HPDE6-E6E7 (cell line): ENCODE results near the gene TLX2.
"Not testable (repeated sequence)": the region's sequence is repeated elsewhere in the genome, so short reads cannot be mapped to it uniquely, and the experiment has no call there.

Source experiments
- DNase-seq: peaks from one replicate; pipeline ENCODE4 v3.0.0; 2011; ENCODE audit warnings: missing footprints; ENCODE audit errors: extremely low spot score

The TLX2 gene

DNA sequence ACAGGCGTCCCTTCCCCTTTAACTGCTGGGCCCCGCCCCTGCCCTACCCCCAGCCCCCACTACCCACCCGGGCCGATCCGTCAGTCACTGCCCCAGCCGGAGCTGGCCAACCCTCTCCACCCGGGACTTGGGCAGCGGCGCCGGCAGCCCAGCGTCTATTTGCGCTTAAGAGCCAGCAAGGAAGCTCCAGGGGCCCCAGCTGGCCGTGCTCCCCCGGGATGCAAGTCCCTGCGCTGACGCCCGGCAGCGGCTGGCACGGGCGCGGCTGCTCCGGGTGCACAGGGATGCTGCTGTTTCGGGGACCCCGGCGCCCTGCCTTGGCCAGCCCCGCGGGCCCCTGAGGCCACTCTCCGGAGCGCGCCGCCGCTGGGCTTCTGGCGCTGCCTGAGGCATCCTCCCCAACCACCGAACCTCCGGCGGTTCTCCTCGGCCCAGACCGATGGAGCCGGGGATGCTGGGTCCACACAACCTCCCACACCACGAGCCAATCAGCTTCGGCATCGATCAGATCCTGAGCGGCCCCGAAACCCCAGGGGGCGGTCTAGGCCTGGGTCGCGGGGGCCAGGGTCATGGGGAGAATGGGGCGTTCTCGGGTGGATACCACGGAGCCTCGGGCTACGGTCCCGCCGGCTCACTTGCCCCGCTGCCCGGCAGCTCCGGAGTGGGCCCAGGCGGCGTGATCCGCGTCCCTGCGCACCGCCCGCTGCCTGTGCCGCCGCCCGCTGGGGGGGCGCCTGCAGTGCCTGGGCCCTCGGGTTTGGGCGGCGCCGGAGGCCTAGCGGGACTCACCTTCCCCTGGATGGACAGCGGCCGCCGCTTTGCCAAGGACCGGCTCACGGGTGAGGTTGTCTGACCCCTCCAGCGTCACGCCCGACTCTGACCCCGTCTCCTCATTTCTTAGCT is at the start of gene TLX2:
Gene TLX2 (plus strand): TSS at position 83 of the 903 bp plus-strand sequence. CDS start 357 bp downstream, at position 440.
- no peak for DNase-seq

DNA sequence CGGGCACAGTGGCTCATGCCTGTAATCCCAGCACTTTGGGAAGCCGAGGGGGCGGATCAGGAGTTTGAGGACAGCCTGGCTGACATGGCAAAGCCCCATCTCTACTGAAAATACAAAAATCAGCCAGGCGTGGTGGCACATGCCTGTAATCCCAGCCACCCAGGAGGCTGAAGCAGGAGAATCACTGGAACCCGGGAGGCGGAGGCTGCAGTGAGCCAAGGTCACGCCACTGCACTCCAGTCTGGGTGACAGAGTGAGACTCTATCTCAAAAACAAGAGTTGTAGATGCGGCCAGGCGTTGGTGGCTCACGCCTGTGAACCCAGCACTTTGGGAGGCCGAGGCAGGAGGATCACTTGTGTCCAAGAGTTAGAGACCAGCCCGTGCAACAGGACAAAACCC is 43.5 kb upstream of the TLX2 start:
- not testable (repeated sequence) for DNase-seq

DNA sequence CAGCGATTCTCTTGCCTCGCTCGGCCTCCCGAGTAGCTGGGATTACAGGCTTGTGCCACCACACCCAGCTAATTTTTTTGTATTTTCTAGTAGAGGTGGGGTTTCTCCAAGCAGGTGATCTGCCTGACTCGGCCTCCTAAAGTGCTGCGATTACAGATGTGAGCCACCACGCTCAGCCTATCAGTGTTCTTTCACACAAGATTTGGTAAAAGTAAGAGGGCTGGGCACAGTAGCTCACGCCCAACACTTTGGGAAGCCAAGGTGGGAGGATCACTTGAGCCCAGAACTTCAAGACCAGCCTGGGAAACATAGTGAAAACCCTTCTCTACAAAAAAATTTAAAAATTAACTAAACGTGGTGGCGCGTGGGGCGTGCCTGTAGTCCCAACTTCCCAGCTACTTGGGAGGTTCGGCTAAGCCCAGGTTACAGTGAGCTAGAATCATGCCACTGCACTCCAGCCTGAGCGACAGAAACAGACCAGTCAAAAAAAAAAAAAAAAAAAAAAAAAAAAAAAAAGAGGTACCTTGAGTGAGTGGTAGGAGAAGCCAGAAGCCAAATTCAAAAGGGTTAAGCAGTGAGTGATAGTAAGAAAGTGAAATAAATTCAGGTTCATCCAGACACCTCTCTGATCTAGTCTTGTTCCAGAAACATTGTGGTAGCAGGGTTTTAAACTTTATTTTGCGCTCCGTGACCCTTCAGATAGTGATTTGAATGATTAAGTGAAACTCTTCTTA is 42.8 kb upstream of the TLX2 start:
- no peak for DNase-seq

DNA sequence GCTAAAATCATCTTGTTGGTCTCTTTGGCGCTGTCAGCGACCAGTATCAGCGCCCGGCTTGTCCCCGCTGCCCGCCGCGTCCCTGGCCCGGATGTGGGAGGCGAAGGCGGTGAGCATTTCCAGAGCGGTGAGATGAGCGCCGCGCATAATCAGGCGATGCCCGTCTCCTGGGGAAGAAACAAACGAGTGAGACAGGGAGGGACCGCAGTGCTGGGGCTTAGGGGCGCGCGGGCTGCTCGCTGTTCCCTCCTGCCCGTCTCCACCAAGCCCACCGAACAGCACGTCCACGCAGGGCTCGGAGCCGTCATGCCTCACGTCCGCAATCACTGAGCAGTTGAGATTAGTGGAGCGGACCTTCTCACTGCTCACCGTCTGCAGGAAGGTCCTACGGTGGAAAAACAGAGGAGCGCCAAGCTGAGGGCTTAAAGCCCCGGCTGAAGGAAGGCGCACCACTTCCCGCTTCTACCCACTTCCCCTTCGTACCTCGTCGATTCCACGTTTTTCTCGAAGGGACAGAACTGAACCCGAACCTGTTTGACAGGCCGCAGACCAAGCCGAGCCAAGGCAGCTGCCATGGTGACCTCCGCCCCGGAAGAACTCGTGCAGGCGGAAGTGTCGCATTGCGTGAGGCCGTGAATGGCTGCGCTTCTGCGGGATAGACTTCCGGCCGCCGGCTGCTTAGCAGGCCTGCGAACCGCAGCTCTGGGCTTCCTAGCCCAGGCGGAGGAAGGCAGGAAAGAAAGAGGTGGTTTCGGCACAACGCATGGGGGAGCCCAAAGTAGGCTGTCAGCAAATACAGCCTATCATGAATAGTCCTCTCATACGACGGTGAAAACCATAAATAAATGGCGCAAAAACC is 41.9 kb upstream of the TLX2 start, which contains the start of gene MRPL53:
Gene MRPL53 (minus strand): TSS at position 595 of the 859 bp plus-strand sequence. CDS start 20 bp downstream, at position 575.
- DNase-seq: no peak

DNA sequence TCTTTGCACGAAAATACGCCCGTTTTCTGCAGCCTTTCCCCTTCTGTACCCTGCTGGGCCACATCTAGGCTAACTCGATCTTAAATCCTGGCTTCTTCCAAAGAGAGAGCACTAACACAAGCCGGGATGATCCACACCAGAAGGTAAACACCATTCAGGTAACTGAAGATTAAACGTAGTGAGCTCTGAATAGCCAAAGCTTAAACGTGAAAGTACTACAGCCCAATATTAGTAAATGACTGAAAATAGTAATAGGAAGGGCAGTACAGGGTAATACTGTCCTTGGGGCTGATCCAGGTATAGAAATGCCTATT is 41.3 kb upstream of the TLX2 start:
- no peak for DNase-seq

DNA sequence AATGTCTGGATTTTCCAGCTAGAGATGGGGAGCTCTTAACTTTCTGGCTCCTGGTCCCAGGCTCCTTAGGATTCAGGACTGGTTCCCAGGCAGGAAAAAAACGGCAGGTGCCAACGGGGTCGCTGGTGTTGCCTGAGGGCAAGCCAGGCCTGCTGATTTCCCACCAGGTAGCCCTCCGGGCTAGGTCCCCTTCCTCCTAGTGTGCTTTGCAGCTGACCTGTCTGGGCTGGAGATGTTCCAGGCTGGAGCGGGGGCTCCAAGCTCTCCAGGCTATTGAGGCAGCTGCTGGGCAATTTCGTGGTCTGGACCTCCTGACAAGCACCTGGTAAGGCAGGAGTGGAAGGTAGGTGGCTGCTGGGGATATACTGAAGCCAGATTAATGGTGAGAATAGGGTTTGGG is 39.8 kb upstream of the TLX2 start:
- no peak for DNase-seq

DNA sequence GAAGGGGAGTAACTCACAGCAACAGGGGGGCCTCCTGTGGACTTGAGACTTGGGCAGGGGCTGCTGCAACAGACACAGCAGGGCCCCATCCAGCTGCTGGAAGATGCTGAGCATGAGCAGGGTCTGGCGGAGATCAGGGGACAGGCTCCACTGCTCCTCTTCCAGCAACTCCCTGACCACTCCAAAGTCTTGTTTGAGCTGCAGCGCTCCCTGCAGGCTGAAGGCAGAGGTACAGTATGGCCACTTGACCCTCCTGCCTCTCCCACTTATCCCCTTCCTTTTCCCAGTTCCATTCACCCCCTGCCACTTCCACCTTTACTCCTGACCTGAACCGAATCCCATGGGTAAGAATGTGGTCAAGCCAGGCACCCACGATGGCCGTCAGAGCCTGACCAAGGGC is 39.4 kb upstream of the TLX2 start:
- DNase-seq: no peak

DNA sequence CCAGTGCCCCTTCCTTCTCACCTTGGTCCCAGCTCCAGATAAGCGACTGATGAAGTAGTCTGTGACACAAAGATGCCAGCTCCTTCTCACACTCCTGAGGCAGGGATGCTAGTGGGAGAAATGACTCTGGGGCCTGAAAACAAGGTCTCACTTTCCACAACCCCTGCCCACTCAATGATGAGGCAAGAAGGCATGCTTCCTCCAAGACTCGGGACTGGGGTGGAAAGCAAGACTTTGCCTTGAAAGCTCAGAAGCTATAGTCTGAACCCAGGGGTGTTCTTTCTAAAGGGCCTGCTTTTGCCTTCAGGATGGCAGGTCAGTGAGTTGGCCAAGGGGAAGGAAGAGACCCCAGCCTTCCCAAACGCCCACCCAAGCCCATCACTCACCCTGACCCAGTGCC is 32.8 kb upstream of the TLX2 start:
- no peak for DNase-seq

DNA sequence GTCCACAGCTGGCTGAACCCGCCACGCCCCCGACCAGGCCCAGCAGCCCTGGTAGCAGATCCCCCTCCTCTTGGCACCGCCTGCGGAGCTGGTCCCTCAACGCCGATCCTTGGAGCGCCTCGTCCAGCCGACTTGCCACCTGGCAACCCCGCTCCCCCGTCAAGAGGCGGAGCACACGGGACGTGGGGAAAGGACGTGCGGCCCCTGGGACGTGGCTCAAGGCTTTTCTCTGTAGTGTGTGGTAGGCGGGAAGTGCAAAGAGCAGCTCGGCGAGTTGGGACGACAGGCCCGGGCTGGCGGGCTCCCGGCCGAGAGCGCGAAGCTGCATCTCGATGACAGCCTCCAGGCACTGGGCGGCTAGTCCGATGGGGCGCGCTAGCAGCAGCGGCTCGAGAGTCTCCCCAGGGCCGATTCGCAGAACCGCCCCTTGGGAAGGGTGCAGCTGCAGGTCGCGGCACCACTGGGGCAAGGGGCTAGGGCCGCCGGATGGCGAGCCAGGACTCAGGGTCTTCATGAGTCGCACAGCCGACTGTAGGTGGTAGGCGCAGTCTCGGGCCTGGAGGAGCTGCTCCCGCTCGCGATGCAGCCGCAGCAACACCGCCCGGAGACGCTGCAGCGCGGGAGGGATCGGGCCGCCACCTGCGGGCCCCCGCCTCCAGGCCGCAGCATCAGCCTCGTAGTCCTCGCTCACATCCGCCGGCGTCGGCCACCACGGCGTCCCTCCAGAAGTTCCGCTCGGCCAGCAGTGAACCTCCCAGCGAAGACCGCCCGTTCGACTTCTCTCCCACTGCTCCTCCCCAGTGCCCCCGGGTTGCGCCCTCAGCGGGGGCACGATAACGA is 32.1 kb upstream of the TLX2 start:
- no peak for DNase-seq

DNA sequence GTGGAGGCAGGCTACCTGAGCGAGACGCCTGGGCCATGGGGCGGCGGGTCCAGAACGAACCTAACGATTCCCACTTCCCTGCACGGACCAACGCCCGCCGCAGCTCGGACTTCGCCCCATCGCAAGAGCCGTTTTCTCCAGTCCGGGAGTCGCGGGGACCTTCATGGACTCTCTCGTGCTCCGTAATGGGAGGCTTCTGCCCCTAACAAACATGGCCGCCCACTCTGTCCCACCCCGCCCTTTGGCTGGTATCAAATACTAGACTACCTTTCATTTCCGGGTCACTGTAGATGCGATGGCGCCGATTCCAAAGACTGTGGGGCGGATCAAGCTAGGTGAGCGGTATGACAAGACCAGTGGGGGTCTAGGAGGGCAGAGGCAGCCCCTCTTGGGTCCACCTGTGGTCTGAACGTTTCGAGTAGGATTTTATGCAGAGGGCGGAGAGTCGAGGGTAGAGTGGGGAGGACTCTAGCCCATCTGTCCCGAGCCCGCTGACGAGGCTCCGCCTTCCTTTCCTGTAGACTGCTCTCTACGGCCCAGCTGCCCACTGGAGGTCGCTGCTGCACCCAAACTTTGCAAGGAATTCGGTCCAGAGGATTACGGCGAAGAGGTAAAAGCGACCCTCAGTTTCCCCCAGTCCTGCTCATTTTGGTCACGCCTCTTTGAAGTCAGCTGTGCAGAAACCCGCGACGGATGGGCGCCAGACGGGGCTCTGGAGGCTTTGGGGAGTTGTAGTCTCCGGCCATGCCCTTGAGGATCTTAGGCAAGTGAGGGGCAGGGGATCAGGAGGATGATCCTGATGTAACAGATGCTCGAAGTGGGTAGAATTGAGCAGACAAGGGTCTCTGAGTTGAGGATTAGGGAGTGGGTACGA is 31.2 kb upstream of the TLX2 start, which contains the start of the genes CCDC142 and TTC31:
Gene CCDC142 (minus strand): TSS at position 198 of the 874 bp plus-strand sequence. CDS start 161 bp downstream, at position 37.
Gene TTC31 (plus strand): TSS at position 281 of the 874 bp plus-strand sequence. CDS start 15 bp downstream, at position 296.
- DNase-seq: peak; percentile 88

DNA sequence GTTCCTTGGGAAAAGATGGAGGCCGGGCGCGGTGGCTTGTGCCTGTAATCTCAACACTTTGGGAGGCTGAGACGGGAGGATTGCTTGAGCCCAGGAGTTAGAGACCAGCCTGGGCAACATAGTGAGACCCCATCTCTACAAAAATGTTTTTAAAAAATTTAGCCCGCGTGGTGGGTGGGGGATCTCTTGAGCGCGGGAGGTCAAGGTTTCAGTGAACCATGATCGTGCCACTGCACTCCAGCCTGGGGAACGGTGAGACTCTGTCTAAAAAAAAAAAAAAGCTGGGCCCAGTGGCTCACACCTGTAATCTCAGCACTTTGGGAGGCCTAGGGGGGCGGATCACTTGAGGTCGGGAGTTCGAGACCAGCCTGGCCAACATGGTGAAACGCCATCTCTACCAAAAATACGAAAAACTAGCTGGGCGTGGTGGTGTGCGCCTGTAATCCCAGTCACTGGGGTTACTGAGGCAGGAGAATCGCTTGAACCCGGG is 30.5 kb upstream of the TLX2 start:
- DNase-seq: not testable (repeated sequence)

DNA sequence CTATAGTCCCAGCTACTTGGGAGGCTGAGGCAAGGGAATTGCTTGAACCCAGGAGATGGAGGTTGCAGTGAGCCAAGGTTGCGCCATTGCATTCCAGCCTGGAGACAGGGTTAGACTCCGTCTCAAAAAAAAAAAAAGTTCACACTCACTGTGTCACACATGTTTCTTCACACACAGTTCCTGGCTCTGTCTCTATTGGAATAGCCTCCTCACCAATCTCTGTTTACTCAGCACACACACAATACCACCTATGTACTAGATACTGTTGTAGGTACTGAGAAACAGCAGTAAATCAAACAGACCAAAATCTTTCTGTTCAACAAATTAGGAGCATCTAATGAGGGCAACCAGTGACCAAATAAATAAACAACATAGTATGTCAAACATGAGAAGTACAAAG is 28.1 kb upstream of the TLX2 start:
- DNase-seq: no peak

DNA sequence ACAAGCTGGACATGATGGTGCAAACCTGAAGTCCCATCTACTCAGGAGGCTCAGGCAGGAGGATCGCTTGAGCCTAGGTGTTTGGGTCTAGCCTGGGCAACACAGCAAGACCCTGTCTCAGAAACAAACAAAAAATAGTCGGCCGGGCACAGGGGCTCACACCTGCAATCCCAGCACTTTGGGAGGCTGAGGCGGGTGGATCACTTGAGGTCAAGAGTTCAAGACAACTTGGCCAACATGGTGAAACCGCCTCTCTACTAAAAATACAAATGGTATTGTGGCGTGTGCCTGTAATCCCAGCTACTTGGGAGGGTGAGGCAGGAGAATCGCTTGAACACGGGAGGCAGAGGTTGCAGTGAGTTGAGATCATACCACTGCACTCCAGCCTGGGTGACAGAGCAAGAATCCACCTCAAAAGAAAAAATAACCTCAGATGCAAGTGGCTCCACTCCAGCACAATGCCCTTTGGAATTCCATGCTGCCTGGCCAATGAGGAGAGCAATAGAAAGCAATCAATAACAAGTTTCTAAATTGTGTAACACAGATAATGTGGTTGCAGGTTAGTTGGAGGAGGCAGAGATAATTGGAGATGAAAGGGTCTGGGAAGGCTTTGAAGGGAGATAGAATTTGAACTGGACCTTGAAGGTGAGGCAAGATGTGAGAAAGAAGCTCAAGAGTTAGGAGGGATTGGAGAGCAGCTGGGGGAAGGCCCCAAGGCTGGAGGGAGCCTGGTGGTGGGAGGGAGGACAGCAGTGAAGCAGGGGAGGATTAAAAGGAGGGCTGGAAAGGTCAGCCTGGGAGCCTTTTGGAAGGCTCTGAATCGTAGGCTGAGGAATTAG is 25.4 kb upstream of the TLX2 start:
- no peak for DNase-seq

DNA sequence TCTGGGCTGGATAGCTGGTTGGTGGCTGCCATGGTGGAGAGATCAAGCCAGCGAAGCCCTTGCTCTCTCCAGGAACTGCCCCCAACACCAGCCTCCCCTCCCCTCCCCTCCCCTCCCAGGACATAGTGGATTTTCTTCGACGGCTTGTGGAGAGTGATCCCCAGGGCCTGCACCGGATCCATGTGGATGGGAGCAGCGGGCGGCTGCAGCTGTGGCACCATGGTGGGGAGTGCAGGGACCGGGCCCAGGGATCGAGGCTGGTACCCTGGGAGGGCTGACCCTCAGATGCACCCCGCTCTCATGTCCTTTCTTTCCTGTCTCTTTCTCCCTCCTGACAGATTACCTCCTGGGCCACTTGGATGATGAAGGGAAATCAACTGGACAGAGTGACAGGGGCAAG is 24.3 kb upstream of the TLX2 start:
- no peak for DNase-seq

DNA sequence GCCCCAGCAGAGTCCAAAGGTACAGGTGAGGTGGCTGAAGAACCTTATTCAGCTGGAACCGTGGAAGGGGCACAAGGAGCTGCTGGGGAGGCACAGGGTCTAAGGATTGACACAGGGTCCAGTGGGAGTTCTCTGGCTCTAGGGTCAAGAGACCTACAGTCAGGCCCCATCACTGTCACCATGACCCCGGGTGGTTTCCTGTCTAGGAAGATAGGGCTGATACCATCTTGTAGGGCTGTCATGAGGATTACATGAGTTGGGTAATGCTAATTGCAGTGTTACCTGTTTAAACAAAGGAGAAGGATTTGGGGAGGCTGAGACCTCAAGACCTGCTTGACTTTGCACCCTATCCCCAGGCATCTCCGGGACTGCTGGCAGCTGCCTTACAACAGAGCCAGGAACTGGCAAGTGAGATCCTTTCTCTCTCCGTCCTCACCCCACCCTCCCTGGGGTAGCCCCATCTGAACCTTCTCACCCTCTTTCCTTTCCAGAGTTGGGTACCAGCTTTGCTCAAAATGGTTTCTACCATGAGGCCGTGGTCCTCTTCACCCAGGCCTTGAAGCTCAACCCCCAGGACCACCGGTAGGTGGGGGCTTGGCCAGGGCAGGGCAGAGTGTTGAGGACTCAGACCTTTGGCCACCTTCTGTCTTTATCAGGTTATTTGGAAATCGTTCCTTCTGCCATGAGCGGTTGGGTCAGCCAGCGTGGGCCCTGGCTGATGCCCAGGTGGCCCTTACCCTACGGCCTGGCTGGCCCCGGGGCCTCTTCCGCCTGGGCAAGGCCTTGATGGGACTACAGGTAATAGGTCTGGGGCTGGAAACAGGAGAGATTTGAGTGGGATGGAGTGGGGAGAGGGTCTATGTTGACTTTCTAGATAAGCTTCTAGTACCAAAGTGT is 22.4 kb upstream of the TLX2 start:
- DNase-seq: no peak

DNA sequence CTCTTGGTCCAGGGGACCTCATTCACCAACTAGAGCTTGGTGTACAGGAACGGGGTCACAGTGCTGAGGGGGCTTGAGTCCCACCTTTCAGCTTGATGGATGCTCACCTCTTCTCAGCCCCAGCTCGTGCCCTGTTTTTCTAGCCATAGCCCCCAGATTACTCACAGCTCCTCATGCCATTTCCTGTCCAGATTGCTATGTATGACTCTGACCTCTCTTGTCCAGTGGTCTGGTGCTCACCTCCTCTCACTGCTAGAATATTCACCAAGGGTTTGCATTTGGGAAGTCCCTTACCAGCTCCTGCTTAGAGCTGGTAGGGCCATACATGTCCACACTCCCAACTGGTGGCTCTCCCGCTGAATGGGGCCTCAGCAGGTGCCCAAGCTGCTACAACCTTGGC is 20.7 kb upstream of the TLX2 start:
- no peak for DNase-seq

DNA sequence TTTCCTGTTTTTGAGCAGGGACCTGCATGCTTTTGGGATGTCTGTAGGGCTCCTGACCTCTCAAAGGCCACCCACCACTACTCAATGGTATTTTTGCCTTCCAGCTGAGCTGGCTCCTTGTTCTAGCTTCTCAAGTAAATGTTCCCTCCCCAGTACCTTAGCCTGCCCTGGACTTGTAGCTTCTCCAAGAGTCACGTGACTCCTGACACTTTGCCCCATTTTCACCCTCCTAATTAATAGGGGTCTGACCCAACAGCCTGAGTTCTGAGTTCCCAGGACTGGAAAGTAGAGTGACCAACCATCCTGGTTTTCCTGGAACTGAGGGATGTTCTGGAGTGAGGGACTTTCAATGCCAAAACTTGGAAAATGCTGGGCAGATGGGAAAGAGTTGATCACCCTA is 18.8 kb upstream of the TLX2 start:
- no peak for DNase-seq
